ENCODE data around the gene CD36.
"Not testable (repeated sequence)": the region's sequence is repeated elsewhere in the genome, so short reads cannot be mapped to it uniquely, and the experiment has no call there.

GRCh38 chr7:80669367-80669766 lies 30.9 kb downstream of the CD36 start:
- TF ChIP-seq POLR2AphosphoS5 (IDR thresholded peaks at IDR 0.05); POLR2A (IDR thresholded peaks at IDR 0.05); CTCF (IDR thresholded peaks at IDR 0.05); EP300 (IDR thresholded peaks at IDR 0.05; ENCODE audit: low read depth): not testable (repeated sequence)

Data from transverse colon (tissue), 4 donors.